HEK293T (cell line): ENCODE data around the gene GRIFIN.

Experiments used
- ARNT ChIP-seq: fragments of 450-650 bp; IDR thresholded peaks from 2 replicates; pipeline ENCODE4 v1.6.1; 2017; ENCODE audit warnings: mild to moderate bottlenecking
- BHLHE40 ChIP-seq: fragments of 450-650 bp; IDR thresholded peaks from 2 replicates; pipeline ENCODE4 v1.6.1; 2016; ENCODE audit warnings: mild to moderate bottlenecking, moderate library complexity, borderline replicate concordance
- CTBP1 ChIP-seq: fragments of 450-650 bp; IDR thresholded peaks from 2 replicates; pipeline ENCODE4 v1.6.1; 2016; ENCODE audit warnings: borderline replicate concordance
- ELF4 ChIP-seq: fragments of 450-650 bp; IDR thresholded peaks from 2 replicates; pipeline ENCODE4 v1.6.1; 2017; ENCODE audit warnings: antibody characterized with exemption
- HDGF ChIP-seq: fragments of 450-650 bp; IDR thresholded peaks from 2 replicates; pipeline ENCODE4 v1.6.1; 2017; ENCODE audit warnings: antibody characterized with exemption, borderline replicate concordance
- L3MBTL2 ChIP-seq: fragments of 450-650 bp; conservative IDR thresholded peaks from 2 replicates; pipeline ENCODE4 v1.6.1; 2016; ENCODE audit warnings: mild to moderate bottlenecking
- LEF1 ChIP-seq: fragments of 450-650 bp; IDR thresholded peaks from 2 replicates; pipeline ENCODE4 v1.6.1; 2017; ENCODE audit warnings: mild to moderate bottlenecking, borderline replicate concordance
- SP1 ChIP-seq: fragments of 450-650 bp; IDR thresholded peaks from 2 replicates; pipeline ENCODE4 v1.6.1; 2017
- SUZ12 ChIP-seq: fragments of 450-650 bp; IDR thresholded peaks from 2 replicates; pipeline ENCODE4 v1.6.1; 2016; ENCODE audit warnings: mild to moderate bottlenecking
- ZNF384 ChIP-seq: fragments of 450-650 bp; IDR thresholded peaks from 2 replicates; pipeline ENCODE4 v1.6.1; 2016

DNA sequence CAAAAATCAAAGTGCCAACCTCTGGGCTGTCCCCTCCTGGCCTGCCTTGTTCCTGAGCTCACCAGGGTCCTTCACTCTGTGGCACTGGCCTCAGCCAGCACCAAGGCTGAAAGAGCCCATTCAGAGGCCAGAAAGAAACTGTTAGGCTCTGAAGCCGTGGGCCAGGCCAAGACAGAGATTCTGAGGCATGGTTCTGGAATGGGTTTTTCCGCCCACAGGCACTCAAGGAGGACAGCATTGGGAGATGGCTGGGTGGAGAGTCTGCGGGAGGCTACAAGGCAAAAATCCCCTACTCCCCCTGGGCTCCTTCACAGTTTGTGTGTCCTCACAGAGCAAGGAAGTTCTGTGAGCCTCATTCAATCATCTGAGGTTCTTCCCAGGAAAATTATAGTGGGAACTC lies 31.7 kb downstream of the GRIFIN start:
- TF ChIP-seq CTBP1: no peak
- no peak for TF ChIP-seq SP1
- no peak for TF ChIP-seq BHLHE40
- no peak for TF ChIP-seq L3MBTL2
- TF ChIP-seq ZNF384: no peak
- no peak for TF ChIP-seq SUZ12
- no peak for TF ChIP-seq ELF4
- TF ChIP-seq LEF1: no peak
- TF ChIP-seq HDGF: no peak
- no peak for TF ChIP-seq ARNT
